Measurements from ENCODE around the gene SHISA3.

DNA sequence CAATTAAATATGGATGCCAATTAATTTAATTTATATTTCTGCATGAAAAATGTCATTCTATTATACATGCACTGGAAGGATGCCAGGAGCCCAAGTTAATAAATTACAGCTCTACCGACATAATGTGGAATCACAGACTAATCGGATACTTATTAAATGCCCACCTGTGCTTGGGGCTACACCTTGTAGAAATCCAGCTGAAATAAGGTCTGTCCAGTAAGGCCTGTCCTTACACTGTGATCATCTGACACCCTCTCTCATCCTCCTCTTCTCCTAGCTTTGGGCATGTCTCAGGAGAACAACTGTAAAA, 6.0 kb upstream of the SHISA3 start:
- TF ChIP-seq, protein P1, sequence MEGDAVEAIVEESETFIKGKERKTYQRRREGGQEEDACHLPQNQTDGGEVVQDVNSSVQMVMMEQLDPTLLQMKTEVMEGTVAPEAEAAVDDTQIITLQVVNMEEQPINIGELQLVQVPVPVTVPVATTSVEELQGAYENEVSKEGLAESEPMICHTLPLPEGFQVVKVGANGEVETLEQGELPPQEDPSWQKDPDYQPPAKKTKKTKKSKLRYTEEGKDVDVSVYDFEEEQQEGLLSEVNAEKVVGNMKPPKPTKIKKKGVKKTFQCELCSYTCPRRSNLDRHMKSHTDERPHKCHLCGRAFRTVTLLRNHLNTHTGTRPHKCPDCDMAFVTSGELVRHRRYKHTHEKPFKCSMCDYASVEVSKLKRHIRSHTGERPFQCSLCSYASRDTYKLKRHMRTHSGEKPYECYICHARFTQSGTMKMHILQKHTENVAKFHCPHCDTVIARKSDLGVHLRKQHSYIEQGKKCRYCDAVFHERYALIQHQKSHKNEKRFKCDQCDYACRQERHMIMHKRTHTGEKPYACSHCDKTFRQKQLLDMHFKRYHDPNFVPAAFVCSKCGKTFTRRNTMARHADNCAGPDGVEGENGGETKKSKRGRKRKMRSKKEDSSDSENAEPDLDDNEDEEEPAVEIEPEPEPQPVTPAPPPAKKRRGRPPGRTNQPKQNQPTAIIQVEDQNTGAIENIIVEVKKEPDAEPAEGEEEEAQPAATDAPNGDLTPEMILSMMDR (IDR thresholded peaks at IDR 0.05; ENCODE audit: low read depth, low read length), result no peak
- TF ChIP-seq POLR2A (IDR thresholded peaks at IDR 0.05; ENCODE audit: extremely low read depth, insufficient read length), result no peak
